Nephron progenitor cell (in vitro differentiated cells): ENCODE measurements around the gene DOK3.

Experiments used
- DNase-seq: peaks from one replicate; pipeline ENCODE4 v3.0.0; 2021
- H3K27ac Mint-ChIP-seq: 2 replicates; pipeline ENCODE4 v1.8.0; 2021; ENCODE audit warnings: mild to moderate bottlenecking, moderate library complexity, mixed read lengths
- H3K27me3 Mint-ChIP-seq: 2 replicates; pipeline ENCODE4 v1.8.0; 2021; ENCODE audit warnings: mild to moderate bottlenecking, low read depth, mixed read lengths; ENCODE audit not compliant: poor library complexity
- H3K36me3 Mint-ChIP-seq: 2 replicates; pipeline ENCODE4 v1.8.0; 2021; ENCODE audit warnings: low read depth, mixed read lengths
- H3K4me1 Mint-ChIP-seq: 2 replicates; pipeline ENCODE4 v1.8.0; 2021; ENCODE audit warnings: mixed read lengths
- H3K4me3 Mint-ChIP-seq: 2 replicates; pipeline ENCODE4 v1.8.0; 2021; ENCODE audit warnings: mild to moderate bottlenecking, moderate library complexity, mixed read lengths
- H3K9me3 Mint-ChIP-seq: 2 replicates; pipeline ENCODE4 v1.8.0; 2021; ENCODE audit warnings: mild to moderate bottlenecking, moderate library complexity, mixed read lengths
- CTCF ChIP-seq: fragments of 200-600 bp; sonication (generic); IDR thresholded peaks from 2 replicates; pipeline ENCODE4 v1.5.0; 2021; ENCODE audit warnings: antibody characterized with exemption

DOK3 gene

GRCh38 chr5:177509381-177509951, at the start of gene DOK3:
DOK3 (minus strand) TSS chr5:177509826; CDS start chr5:177509540, 286 bp downstream.
- H3K36me3 Mint-ChIP-seq: peaks cover 34% of the 10 kb centered on the region
- no peak within 1 kb of the TSS for H3K4me3 Mint-ChIP-seq
- peak; percentile 34 for DNase-seq
- no peaks in the 10 kb centered on the region for H3K27me3 Mint-ChIP-seq
- H3K27ac Mint-ChIP-seq: peak within 1 kb of the TSS; percentile 37
- no peak for TF ChIP-seq CTCF
- peaks cover 20% of the 10 kb centered on the region for H3K4me1 Mint-ChIP-seq
- H3K9me3 Mint-ChIP-seq: no peaks in the 10 kb centered on the region

- H3K27ac Mint-ChIP-seq: no peak overlapping the region
- H3K27me3 Mint-ChIP-seq: peaks cover 7% of the 10 kb centered on the region
- no peak for TF ChIP-seq CTCF
- DNase-seq: no peak
- peaks cover 40% of the 10 kb centered on the region for H3K9me3 Mint-ChIP-seq
- H3K4me3 Mint-ChIP-seq: no peak overlapping the region
- H3K36me3 Mint-ChIP-seq: no peaks in the 10 kb centered on the region
- H3K4me1 Mint-ChIP-seq: peaks cover 46% of the 10 kb centered on the region
Measured at GRCh38 chr5:177557796-177558195, 48.2 kb upstream of the DOK3 start.

DNA sequence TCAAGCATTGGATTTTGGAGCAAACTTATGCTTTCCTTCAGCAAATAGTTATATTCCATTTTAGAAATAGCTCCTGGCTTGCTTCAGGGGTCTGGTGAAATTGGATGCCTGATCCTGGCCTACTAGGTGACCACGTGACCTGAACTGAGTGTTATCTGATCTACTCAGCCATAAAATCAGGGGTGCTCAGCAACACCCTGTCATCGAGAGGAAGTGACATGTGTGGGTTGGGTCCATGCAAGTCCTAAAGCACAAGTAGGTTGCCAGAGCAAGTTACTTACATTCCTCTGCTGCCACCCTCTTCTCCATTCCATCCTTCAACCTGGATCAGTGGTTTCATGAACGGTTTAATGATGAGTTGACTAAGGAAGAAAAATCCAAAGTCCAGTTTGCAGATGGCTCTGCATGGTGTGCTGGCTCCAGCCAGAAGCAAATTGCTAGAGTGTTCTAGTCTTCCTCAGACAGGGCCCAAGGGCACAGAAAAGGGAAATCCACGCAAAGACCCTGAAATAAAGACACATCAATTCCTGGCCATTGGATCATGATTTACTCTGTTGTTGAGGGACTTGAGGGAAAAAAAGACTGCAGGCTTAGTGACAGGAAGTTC, 47.5 kb upstream of the DOK3 start:
- peak overlapping the region; percentile 80 for H3K27ac Mint-ChIP-seq

DNA sequence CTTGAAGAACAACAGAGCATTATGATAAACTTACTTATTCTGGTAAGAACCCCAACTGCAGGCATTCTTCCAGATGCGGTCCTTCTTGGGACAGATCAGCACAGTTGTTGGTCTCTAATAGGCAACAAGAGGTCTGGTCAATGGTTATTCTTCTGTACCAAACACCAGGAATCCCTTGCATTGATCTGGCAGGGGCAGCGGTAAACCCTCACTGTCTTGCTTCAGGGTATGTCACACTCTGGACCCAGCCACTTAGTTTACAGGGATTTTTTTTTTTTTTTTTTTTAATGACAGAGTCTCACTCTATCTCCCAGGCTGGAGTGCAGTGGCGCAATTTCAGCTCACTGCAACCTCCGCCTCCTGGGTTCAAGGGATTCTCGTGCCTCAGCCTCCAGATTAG, 46.0 kb upstream of the DOK3 start:
- DNase-seq: no peak
- Mint-ChIP-seq H3K4me3 (peak overlapping the region; percentile 80), H3K9me3 (peaks cover 18% of the 10 kb centered on the region), H3K27me3 (no peaks in the 10 kb centered on the region), H3K4me1 (peaks cover 57% of the 10 kb centered on the region), H3K36me3 (peaks cover 17% of the 10 kb centered on the region), H3K27ac (no peak overlapping the region)
- TF ChIP-seq CTCF: no peak

More for the DNA sequence above, 47.5 kb upstream of the DOK3 start:
- Mint-ChIP-seq H3K4me1 (peaks cover 52% of the 10 kb centered on the region), H3K36me3 (peaks cover 2% of the 10 kb centered on the region), H3K4me3 (no peak overlapping the region), H3K27me3 (peaks cover 7% of the 10 kb centered on the region), H3K9me3 (peaks cover 33% of the 10 kb centered on the region)
- peak; percentile 32 for DNase-seq
- no peak for TF ChIP-seq CTCF

- peaks cover 14% of the 10 kb centered on the region for H3K9me3 Mint-ChIP-seq
- no peak for TF ChIP-seq CTCF
Measured at GRCh38 chr5:177555228-177555627, 45.6 kb upstream of the DOK3 start.

More at GRCh38 chr5:177555228-177555627, 45.6 kb upstream of the DOK3 start:
- Mint-ChIP-seq H3K27me3 (no peaks in the 10 kb centered on the region), H3K4me1 (peaks cover 57% of the 10 kb centered on the region), H3K27ac (no peak overlapping the region), H3K36me3 (peaks cover 20% of the 10 kb centered on the region), H3K4me3 (peak overlapping the region; percentile 80)
- no peak for DNase-seq
